Metanephros (tissue), 1 donor: Measurements from ENCODE around the gene SYF2. TPM values are rescaled to one million over a fixed set of nuclear protein-coding genes. Genes with fewer than 3 reads are reported as not detected.

Source experiments
- total RNA-seq: library from RNA; depleted of rRNA; stranded (reverse); fragments of >200 nt; gene quantifications from one replicate; pipeline ENCODE4 v1.2.3, GENCODE V29; 2014

SYF2 gene
- 32.1 TPM for total RNA-seq

DNA sequence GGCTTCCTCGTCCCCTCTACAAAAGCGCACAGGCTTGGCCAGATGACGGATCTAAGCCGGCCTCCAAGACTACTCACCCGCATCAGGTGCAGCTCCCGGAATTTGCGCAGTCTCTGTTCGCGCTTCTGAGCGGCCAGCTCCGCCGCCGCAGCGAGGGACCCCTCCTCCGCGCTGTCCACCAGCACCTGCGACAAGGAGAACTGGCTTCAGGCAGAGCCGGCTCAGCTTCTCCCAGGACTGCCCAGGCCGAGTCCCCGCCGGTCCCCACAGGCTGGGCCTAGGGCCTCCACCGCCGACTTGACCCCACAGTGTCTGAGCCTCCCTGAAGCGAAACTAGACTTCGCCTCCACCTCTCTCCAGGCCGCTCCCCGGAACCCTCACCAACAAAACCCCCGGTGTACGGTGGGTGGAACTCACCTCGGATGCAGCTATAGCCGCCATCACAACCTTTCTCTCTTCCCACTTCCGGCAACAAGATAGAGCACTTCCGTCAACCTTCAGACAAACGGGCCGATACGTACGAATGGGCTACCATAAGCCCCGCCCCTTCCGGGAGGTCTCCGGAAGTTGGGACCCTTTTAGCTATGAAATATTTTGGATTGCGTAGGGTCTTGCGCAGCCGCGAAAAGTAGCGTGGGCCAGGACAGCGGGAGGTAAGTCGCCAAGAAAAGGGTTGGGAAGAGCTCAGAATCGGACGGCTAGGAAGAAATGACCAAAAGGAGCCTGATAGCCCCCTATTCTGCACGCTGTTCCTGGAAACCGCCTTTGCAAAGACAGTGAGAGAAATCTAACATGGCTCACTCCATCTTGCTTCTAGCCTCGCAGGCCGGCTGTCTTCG, at the start of gene SYF2:
Gene SYF2 (minus strand): TSS at position 476 of the 839 bp plus-strand sequence. CDS start 35 bp downstream, at position 441.

DNA sequence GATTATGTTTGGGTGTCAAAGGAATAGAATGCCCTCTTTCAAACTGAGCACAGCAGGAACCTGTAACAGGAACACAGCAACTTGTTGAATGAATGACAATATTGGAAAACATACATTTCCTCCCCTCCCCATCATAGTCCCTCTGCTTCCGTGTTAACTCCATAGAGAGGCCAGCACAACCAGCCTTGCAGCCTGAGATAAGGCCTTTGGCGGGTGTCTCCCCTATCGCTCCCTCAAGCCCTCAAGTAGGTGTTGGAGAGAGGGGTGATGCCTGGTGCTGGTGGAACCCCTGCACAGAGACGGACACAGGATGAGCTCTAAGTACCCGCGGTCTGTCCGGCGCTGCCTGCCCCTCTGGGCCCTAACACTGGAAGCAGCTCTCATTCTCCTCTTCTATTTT, 39.9 kb upstream of the SYF2 start, which contains the start of gene RHD:
Gene RHD (plus strand): TSS at position 272 of the 400 bp plus-strand sequence. CDS start 39 bp downstream, at position 311.

DNA sequence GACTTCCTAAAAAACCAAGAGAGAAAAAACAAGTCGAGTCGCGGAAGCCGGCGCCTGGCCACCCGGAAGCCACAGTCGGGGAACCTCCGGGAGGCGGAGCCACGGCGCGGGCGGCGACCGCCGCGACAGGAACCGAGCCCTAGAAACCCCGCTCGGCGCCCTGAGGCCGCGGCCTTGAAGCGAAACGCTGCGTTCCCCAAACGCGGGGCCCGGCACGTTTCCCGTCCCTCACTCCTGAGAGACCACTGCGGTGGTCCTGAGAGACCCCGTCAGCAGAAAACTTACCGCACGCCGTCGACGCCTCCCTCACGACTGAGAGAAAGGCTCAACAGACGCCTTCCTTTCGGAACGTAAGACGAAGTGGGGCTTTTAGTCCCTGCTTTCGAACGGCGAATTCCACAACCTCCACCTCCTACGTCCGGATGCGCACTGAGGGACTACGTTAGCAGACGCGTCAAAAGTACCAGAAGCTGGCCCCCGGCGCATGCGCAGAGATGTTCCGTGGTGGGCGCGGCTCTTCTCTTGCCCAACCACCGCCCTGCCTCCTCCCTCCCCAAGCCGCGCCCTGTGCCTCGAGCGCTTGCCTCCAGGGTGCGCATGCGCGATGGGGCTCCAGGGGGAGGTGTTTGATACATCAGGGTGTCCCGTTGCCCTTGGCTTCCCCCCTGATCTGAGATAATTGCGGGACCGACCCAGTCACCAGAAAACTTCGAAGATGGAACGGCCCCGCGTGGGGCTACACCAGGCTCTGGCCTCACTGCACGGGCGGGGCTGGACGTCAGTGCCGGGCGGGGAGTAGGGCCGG, 14.9 kb upstream of the SYF2 start, which contains the start of gene RSRP1:
Gene RSRP1 (minus strand): TSS at position 431 of the 805 bp plus-strand sequence. CDS start 491 bp downstream, outside the sequence.

Other genes starting within 250 kb of the SYF2 start
- 144 TPM for gene RSRP1, start 15.0 kb upstream of the SYF2 start, total RNA-seq
- 3.8 TPM for gene RHD, start 40.0 kb upstream of the SYF2 start, total RNA-seq
- 82.5 TPM for gene TMEM50A, start 105.8 kb upstream of the SYF2 start, total RNA-seq
- gene RHCE, start 188.3 kb upstream of the SYF2 start, total RNA-seq: 4.9 TPM
- gene MACO1, start 198.4 kb upstream of the SYF2 start, total RNA-seq: 15.5 TPM